Stomach (tissue), 9 donors: ENCODE measurements around the gene SNRPD1. TPM values are rescaled to one million over a fixed set of nuclear protein-coding genes. Genes with fewer than 3 reads are reported as not detected.

ENCODE experiments used
- DNase-seq, 2 donors: peaks; one replicate each; pipeline versions ENCODE4 v3.0.0 to v3.0.0-alpha.2; 2013 to 2019
- H3K27ac ChIP-seq, 5 donors: fragments of 200-600 bp in 4 of 5; sonication (generic) in 4 of 5; one replicate each; pipeline ENCODE4 v1.5.1; 2013 to 2019; ENCODE audit warnings: mild to moderate bottlenecking in 1 of 5, moderate library complexity in 1 of 5
- H3K27me3 ChIP-seq, 3 donors: fragments of 200-600 bp; sonication (generic); one replicate each; pipeline ENCODE4 v1.5.1; 2017 to 2019; ENCODE audit warnings: mixed run types in 1 of 3
- H3K36me3 ChIP-seq, 4 donors: fragments of 200-600 bp; sonication (generic); 1 replicate in 3 of 4; 2 replicates in 1 of 4; pipeline ENCODE4 v1.5.1; 2016 to 2019
- H3K4me1 ChIP-seq, 4 donors: fragments of 200-600 bp; sonication (generic); one replicate each; pipeline ENCODE4 v1.5.1; 2016 to 2019
- H3K4me3 ChIP-seq, 4 donors: fragments of 200-600 bp; sonication (generic) in 3 of 4; one replicate each; pipeline ENCODE4 v1.5.1; 2016 to 2019; ENCODE audit warnings: mild to moderate bottlenecking in 1 of 4
- H3K9me3 ChIP-seq, 4 donors: fragments of 200-600 bp; sonication (generic); one replicate each; pipeline ENCODE4 v1.5.1; 2016 to 2019
- CTCF ChIP-seq, 7 experiments: fragments of 450-650 bp in 4 of 7; fragments of 200-600 bp in 3 of 7; sonication (generic) in 3 of 7; IDR thresholded peaks; one replicate each; pipeline ENCODE4 v1.5.1; 2016 to 2019; ENCODE audit warnings: antibody characterized with exemption in 7 of 7, control low read depth in 2 of 7, mild to moderate bottlenecking in 1 of 7
- EP300 ChIP-seq: sonication (generic); formaldehyde crosslinking; IDR thresholded peaks from one replicate; pipeline ENCODE4 v1.6.1; 2017; ENCODE audit warnings: antibody characterized with exemption
- POLR2A ChIP-seq, 4 donors: fragments of 450-650 bp; IDR thresholded peaks; one replicate each; pipeline ENCODE4 v1.6.1; 2016; ENCODE audit warnings: antibody characterized with exemption in 4 of 4, control low read depth in 2 of 4, mild to moderate bottlenecking in 1 of 4, moderate library complexity in 1 of 4
- POLR2AphosphoS5 ChIP-seq, 3 donors: sonication (generic); formaldehyde crosslinking; IDR thresholded peaks; one replicate each; pipeline ENCODE4 v1.6.1; 2016; ENCODE audit warnings: antibody characterized with exemption in 3 of 3
- WGBS, 5 donors: extraction: QIAGEN DNeasy Blood & Tissue Kit in 3 of 5; methylation state at CpG; one replicate each; pipeline versions ENCODE4 v1.1.5 to v1.1.7; 2013 to 2018; 5-methylcytosine and 5-hydroxymethylcytosine counted together
- intact Hi-C: fragments of 100-400 bp; cut with DNase I; formaldehyde crosslinking; loops from one replicate; pipeline ENCODE4 v1.15.1; 2023; ENCODE audit warnings: low total_unique reads
- polyA plus RNA-seq, 3 donors: library from polyadenylated mRNA; stranded (reverse); fragments of 200-250 nt; gene quantifications; one replicate each; pipeline ENCODE4 v1.2.3, GENCODE V29; 2013
- total RNA-seq, 5 donors: library from RNA; depleted of rRNA; stranded (reverse); fragments of >200 nt; gene quantifications; one replicate each; pipeline versions ENCODE4 v1.1.0 to v1.2.3, GENCODE V29; 2014 to 2016
- donor health status: healthy with polysubstance abuse.
- donor health status: Bipolar disorder and iron deficiency.
- donor health status: healthy.

The SNRPD1 gene
- total and polyA plus RNA-seq, 8 donors = 0.45 to 27.4 (median 12.2) TPM

GRCh38 chr18:21598726-21599584, 13.2 kb upstream of the SNRPD1 start:
- no peak for TF ChIP-seq CTCF (IDR thresholded peaks at IDR 0.05)
- DNase-seq = peak in 1 of 2 donors; percentile 32
- peak overlapping the region in 4 of 5 donors; percentile 96 to 100 (median 98) for H3K27ac ChIP-seq
- H3K4me1 ChIP-seq = peaks cover 12 to 43% (median 33%) of the 10 kb centered on the region in 4 donors
- H3K9me3 ChIP-seq = no peaks in the 10 kb centered on the region
- H3K36me3 ChIP-seq = no peaks in the 10 kb centered on the region
- intact Hi-C loops = no loop called here
- peak overlapping the region; percentile 71 to 86 (median 75) for H3K4me3 ChIP-seq
- WGBS, 5 donors = 46 to 60% (median 50%) methylated on average over 18 of the region's 18 CpGs
- H3K27me3 ChIP-seq = no peaks in the 10 kb centered on the region

GRCh38 chr18:21599585-21600525, 12.3 kb upstream of the SNRPD1 start:
- DNase-seq = peak; percentile 78 to 89
- intact Hi-C loops = no loop called here
- TF ChIP-seq POLR2AphosphoS5 (IDR thresholded peaks at IDR 0.05) (no peak), POLR2A (IDR thresholded peaks at IDR 0.05) (no peak), CTCF (IDR thresholded peaks at IDR 0.05) (peak in 1 of 7 experiments; percentile 22)
- H3K27me3 ChIP-seq = no peaks in the 10 kb centered on the region
- H3K27ac ChIP-seq = peak overlapping the region; percentile 96 to 100 (median 97)
- no peaks in the 10 kb centered on the region for H3K9me3 ChIP-seq
- peaks cover 17 to 49% (median 33%) of the 10 kb centered on the region in 4 donors for H3K4me1 ChIP-seq
- 0 to 1% (median 0%) methylated on average over 47 to 67 of the region's 67 CpGs for WGBS, 5 donors
- peak overlapping the region; percentile 71 to 86 (median 75) for H3K4me3 ChIP-seq
- H3K36me3 ChIP-seq = no peaks in the 10 kb centered on the region

GRCh38 chr18:21600526-21601410, 11.3 kb upstream of the SNRPD1 start, which contains the start of gene ESCO1:
Gene ESCO1 (minus strand): TSS chr18:21600704. CDS start chr18:21574843, 25,861 bp downstream.
- H3K36me3 ChIP-seq = no peaks in the 10 kb centered on the region
- peak in 2 of 4 donors; percentile 69 to 83 for TF ChIP-seq POLR2A (IDR thresholded peaks at IDR 0.05)
- TF ChIP-seq CTCF (IDR thresholded peaks at IDR 0.05) = peak in 6 of 7 experiments; percentile 51 to 99 (median 97)
- no peak for TF ChIP-seq EP300
- peak; percentile 89 to 97 (median 96) for TF ChIP-seq POLR2AphosphoS5 (IDR thresholded peaks at IDR 0.05)
- 6 to 11% (median 7%) methylated on average over 47 to 74 of the region's 74 CpGs for WGBS, 5 donors
- no peaks in the 10 kb centered on the region for H3K9me3 ChIP-seq
- H3K4me3 ChIP-seq = peak within 1 kb of the TSS; percentile 71 to 86 (median 75)
- peak within 1 kb of the TSS; percentile 96 to 100 (median 97) for H3K27ac ChIP-seq
- peaks cover 17 to 55% (median 33%) of the 10 kb centered on the region in 4 donors for H3K4me1 ChIP-seq
- no peaks in the 10 kb centered on the region for H3K27me3 ChIP-seq
- peak; percentile 96 to 99 for DNase-seq
- intact Hi-C loops = no loop called here
